ENCODE results near the gene TCL1A.

DNA sequence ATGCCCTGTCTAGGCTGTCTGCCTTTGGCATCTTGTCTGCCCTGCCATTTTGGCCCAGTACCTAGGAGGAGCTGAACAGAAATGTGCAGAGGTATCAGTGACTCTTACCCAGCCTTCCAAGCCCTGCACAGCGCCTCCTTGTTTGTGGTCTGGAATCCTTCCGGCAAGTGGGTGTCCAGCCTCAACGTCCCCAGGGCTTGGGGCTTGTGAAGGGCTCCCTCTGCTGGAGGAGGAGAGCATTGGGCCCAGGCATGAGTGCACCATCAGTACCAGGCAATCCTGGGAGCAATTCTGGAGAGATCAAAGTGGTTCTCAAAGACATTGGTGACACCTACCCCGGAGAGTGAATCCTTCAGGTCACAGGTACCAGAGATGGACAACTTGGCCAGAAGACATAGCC is 30.1 kb downstream of the TCL1A start:
- TF ChIP-seq POLR2A (IDR thresholded peaks at IDR 0.05): no peak
- TF ChIP-seq, protein P1, sequence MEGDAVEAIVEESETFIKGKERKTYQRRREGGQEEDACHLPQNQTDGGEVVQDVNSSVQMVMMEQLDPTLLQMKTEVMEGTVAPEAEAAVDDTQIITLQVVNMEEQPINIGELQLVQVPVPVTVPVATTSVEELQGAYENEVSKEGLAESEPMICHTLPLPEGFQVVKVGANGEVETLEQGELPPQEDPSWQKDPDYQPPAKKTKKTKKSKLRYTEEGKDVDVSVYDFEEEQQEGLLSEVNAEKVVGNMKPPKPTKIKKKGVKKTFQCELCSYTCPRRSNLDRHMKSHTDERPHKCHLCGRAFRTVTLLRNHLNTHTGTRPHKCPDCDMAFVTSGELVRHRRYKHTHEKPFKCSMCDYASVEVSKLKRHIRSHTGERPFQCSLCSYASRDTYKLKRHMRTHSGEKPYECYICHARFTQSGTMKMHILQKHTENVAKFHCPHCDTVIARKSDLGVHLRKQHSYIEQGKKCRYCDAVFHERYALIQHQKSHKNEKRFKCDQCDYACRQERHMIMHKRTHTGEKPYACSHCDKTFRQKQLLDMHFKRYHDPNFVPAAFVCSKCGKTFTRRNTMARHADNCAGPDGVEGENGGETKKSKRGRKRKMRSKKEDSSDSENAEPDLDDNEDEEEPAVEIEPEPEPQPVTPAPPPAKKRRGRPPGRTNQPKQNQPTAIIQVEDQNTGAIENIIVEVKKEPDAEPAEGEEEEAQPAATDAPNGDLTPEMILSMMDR (IDR thresholded peaks at IDR 0.05): no peak
